Measurements from ENCODE around the gene SLC22A17. TPM values are rescaled to one million over a fixed set of nuclear protein-coding genes. Genes with fewer than 3 reads are reported as not detected.

The SLC22A17 gene
- total RNA-seq, 4 donors from 2014 or later = 22.7 to 36.4 (median 30.4) TPM

DNA sequence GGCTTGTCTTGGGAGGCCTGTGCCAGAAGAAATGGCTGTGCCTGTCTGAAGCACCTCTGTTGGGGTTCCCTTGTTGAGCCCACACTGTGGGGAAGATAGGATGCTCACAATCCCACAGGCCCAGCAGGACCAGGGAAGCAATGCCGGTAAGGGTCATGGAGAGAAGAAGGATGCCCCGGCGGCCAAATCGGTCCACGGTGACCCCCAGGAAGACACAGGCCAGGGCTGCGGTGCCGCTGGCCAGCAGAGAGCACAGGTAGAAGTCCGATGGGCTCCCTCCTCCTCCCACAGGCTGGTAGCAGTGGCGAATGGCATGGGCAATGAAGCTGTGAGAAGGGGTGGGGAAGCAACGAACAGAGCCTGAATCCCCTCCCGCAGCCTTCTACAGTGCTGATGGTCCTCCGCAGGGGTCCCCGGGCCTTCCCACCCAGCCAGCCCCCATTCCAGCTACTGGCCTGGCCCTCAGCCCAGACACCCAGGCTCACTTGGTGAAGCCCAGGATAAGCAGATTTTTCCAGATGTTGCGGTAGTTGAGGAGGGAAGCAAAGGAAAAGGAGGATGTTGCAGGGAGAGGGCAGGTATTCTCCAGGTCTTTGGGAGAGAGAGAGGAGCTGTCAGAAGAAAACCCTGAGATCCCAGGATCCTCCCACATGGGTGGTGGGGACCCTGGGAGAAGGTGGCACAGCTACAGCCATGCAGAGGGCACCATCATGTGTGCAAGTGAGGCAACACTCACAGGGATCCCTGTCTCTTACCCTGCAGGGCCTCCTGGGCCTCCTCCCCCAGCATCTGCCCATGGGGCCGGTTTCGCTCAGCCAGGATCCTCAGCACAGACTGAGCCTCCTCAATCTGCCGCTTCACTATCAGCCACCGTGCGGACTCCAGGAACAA is 5.0 kb downstream of the SLC22A17 start:
- no peak overlapping the region for H3K27ac ChIP-seq
- ATAC-seq = no peak
- H3K36me3 ChIP-seq = peaks cover 0 to 21% of the 10 kb centered on the region in 2 donors
- no peaks in the 10 kb centered on the region for H3K27me3 ChIP-seq
- TF ChIP-seq EP300 (IDR thresholded peaks at IDR 0.05) (no peak), POLR2AphosphoS5 (IDR thresholded peaks at IDR 0.05) (no peak), POLR2A (IDR thresholded peaks at IDR 0.05) (no peak)
- TF ChIP-seq, protein P1, sequence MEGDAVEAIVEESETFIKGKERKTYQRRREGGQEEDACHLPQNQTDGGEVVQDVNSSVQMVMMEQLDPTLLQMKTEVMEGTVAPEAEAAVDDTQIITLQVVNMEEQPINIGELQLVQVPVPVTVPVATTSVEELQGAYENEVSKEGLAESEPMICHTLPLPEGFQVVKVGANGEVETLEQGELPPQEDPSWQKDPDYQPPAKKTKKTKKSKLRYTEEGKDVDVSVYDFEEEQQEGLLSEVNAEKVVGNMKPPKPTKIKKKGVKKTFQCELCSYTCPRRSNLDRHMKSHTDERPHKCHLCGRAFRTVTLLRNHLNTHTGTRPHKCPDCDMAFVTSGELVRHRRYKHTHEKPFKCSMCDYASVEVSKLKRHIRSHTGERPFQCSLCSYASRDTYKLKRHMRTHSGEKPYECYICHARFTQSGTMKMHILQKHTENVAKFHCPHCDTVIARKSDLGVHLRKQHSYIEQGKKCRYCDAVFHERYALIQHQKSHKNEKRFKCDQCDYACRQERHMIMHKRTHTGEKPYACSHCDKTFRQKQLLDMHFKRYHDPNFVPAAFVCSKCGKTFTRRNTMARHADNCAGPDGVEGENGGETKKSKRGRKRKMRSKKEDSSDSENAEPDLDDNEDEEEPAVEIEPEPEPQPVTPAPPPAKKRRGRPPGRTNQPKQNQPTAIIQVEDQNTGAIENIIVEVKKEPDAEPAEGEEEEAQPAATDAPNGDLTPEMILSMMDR (IDR thresholded peaks at IDR 0.05) = no peak
- H3K4me1 ChIP-seq = peaks cover 0 to 13% (median 6%) of the 10 kb centered on the region in 3 donors
- H3K9me3 ChIP-seq = no peaks in the 10 kb centered on the region
- WGBS, 2 donors (ENCODE audit: low coverage in 1 of 2) = 89 to 92% methylated on average over 10 to 11 of the region's 19 CpGs
- no peak overlapping the region for H3K4me3 ChIP-seq

DNA sequence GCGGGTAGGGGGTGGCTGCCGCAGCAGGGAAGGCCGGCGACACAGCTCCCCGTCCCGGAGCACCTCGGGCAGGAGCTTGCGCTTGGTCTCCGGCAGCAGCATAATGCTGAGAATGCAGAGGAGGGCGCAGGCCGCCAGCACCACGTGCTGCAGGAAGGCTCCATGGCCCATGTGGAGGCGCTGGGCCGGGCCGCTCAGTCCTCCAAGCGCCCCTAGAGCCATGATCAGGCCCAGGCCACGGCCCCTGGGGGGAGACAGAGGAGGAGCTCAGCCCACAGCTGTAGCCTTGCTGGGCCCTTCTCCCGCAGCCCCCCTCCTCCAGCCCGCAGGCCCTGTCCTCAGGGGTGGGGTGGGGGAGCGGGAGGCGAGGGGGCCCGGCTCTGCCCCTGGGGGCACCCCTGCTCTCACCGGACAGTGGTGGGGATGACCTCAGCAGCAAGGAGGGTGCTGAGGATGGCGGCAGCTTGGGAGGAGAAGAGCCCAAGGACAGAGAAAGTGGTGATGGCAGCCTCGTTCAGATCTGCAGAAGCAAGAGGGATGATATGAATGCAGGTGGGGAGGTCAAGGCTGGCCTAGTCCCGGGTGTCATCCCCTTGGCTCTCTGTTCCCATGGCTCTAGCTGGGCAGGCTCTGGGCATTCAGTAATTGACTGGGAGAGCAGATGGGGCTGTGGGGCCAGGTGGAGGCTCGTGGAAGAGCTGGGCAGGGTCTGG is 5.8 kb downstream of the SLC22A17 start:
- no peak overlapping the region for H3K27ac ChIP-seq
- H3K27me3 ChIP-seq = no peaks in the 10 kb centered on the region
- TF ChIP-seq POLR2A (IDR thresholded peaks at IDR 0.05) (no peak), EP300 (IDR thresholded peaks at IDR 0.05) (no peak), POLR2AphosphoS5 (IDR thresholded peaks at IDR 0.05) (no peak)
- TF ChIP-seq, protein P1 (IDR thresholded peaks at IDR 0.05) = no peak
- H3K4me3 ChIP-seq = no peak overlapping the region
- no peak for ATAC-seq
- H3K4me1 ChIP-seq = peaks cover 0 to 6% (median 3%) of the 10 kb centered on the region in 3 donors
- WGBS, 2 donors (ENCODE audit: low coverage in 1 of 2) = 79% methylated on average over 7 of the region's 27 CpGs; no CpG with 5 or more reads in 1 of the 2 donors
- H3K9me3 ChIP-seq = no peaks in the 10 kb centered on the region
- peaks cover 0 to 21% of the 10 kb centered on the region in 2 donors for H3K36me3 ChIP-seq

DNA sequence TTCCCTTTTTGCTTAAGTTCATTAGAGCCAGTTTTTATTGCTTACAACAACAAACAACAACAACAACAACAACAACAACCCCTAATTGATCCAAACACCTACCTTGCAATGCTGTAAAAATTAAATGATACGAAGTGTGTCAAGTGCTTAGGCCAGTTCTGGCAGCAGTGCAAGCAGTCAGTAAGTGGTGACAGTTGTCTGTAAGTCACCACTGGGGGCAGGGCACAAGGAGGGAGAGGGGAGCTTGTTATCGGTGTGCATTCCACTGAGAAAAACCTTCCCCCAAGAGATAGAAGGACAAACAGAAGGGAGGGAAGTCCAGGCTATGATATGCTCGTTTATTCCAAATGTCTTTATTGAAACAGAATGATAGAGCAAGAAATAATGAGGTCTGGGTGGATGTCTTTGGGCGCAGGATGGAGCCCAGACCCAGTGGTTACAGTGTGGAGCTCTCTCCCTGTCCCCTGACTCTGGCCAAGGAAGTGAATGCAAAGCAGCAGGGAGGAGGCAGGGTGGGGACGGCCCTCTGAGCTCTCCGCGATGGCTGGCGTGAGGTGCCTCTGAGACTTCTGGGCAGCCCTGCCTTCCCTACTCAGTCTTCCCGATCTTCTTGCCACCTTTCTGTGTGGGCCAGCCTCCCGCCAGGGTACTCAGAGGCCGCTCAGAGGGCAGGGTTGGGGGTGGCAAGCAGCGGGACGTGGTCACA is 6.5 kb downstream of the SLC22A17 start:
- H3K27me3 ChIP-seq = no peaks in the 10 kb centered on the region
- H3K9me3 ChIP-seq = no peaks in the 10 kb centered on the region
- no peaks in the 10 kb centered on the region for H3K4me1 ChIP-seq
- no peak for ATAC-seq
- no peak overlapping the region for H3K27ac ChIP-seq
- H3K36me3 ChIP-seq = peaks cover 0 to 21% of the 10 kb centered on the region in 2 donors
- no peak overlapping the region for H3K4me3 ChIP-seq
- TF ChIP-seq, protein P1 (IDR thresholded peaks at IDR 0.05) = no peak
- TF ChIP-seq POLR2AphosphoS5 (IDR thresholded peaks at IDR 0.05) (no peak), EP300 (IDR thresholded peaks at IDR 0.05) (no peak), POLR2A (IDR thresholded peaks at IDR 0.05) (no peak)
- 64 to 75% methylated on average over 4 to 7 of the region's 13 CpGs for WGBS, 2 donors (ENCODE audit: low coverage in 1 of 2)

DNA sequence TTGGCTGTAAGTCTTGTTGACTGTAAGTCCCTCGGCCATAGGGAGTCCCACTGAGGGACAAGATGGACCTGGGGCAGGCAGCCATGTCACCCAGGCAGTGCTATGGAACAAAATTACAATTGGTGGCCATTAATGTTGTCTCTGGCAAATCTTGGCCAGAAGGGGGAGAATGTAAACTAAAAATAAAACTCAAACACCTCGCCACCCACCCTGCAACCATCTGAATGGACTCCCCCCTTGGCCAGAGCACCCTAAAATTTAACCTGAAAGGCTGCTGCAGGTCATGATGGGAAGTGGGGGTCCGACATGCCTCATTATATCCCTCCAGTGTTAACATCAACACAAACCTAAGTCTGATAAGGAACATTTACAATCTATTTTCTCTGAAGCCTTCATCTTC is 8.2 kb downstream of the SLC22A17 start:
- TF ChIP-seq POLR2A (IDR thresholded peaks at IDR 0.05) = no peak
- no peak for TF ChIP-seq EP300 (IDR thresholded peaks at IDR 0.05)
- 43 to 82% methylated on average over 1 to 3 of the region's 3 CpGs for WGBS, 2 donors (ENCODE audit: low coverage in 1 of 2)
- ATAC-seq = no peak

More for the DNA sequence above, 8.2 kb downstream of the SLC22A17 start:
- no peaks in the 10 kb centered on the region for H3K9me3 ChIP-seq
- H3K27me3 ChIP-seq = no peaks in the 10 kb centered on the region
- peaks cover 0 to 21% of the 10 kb centered on the region in 2 donors for H3K36me3 ChIP-seq
- H3K4me1 ChIP-seq = no peaks in the 10 kb centered on the region
- no peak overlapping the region for H3K4me3 ChIP-seq
- H3K27ac ChIP-seq = no peak overlapping the region

All from gastroesophageal sphincter (tissue), 4 donors.